ENCODE data around the gene KAT2B. TPM values are rescaled to one million over a fixed set of nuclear protein-coding genes. Genes with fewer than 3 reads are reported as not detected.
A peak's percentile ranks its signal among the peaks of the same experiment; 100 is the strongest.
"Not testable (repeated sequence)": the region's sequence is repeated elsewhere in the genome, so short reads cannot be mapped to it uniquely, and the experiment has no call there.

Gene KAT2B
- polyA plus RNA-seq, 10 donors: 11.4 to 24.8 (median 20.5) TPM

- peak; percentile 83 to 94 (median 86) for DNase-seq
These were observed 1.0 kb downstream of the KAT2B start for GRCh38 chr3:20041197-20041780.

- no peak for DNase-seq
These were observed 2.1 kb downstream of the KAT2B start for GRCh38 chr3:20042331-20042730.

- DNase-seq: peak in 1 of 3 donors; percentile 50
These were observed 3.1 kb downstream of the KAT2B start for GRCh38 chr3:20043396-20043795.

- no peak for DNase-seq
These were observed 3.6 kb downstream of the KAT2B start for GRCh38 chr3:20043825-20044224.

- not testable (repeated sequence) for DNase-seq
These were observed 4.9 kb downstream of the KAT2B start for GRCh38 chr3:20045141-20045540.

GRCh38 chr3:20046556-20046955, 6.3 kb downstream of the KAT2B start:
- DNase-seq: no peak

GRCh38 chr3:20047341-20047779, 7.1 kb downstream of the KAT2B start:
- no peak for DNase-seq

- DNase-seq: peak; percentile 41 to 70 (median 55)
These were observed 8.0 kb downstream of the KAT2B start for GRCh38 chr3:20047976-20048883.

GRCh38 chr3:20051123-20051806, 11.0 kb downstream of the KAT2B start:
- no peak for DNase-seq

GRCh38 chr3:20052851-20053250, 12.6 kb downstream of the KAT2B start:
- DNase-seq: no peak

- peak in 1 of 3 donors; percentile 29 for DNase-seq
These were observed 14.3 kb downstream of the KAT2B start for GRCh38 chr3:20054549-20054987.

GRCh38 chr3:20055020-20055775, 15.0 kb downstream of the KAT2B start:
- no peak for DNase-seq

- DNase-seq: no peak
These were observed 15.6 kb downstream of the KAT2B start for GRCh38 chr3:20055842-20056241.

GRCh38 chr3:20056725-20057611, 16.7 kb downstream of the KAT2B start:
- peak in 2 of 3 donors; percentile 26 to 45 for DNase-seq

GRCh38 chr3:20057612-20058180, 17.4 kb downstream of the KAT2B start:
- no peak for DNase-seq

GRCh38 chr3:20059929-20060328, 19.7 kb downstream of the KAT2B start:
- no peak for DNase-seq

- no peak for DNase-seq
These were observed 20.9 kb downstream of the KAT2B start for GRCh38 chr3:20060974-20061685.

GRCh38 chr3:20062996-20063395, 22.8 kb downstream of the KAT2B start:
- no peak for DNase-seq

- DNase-seq: no peak
These were observed 24.1 kb downstream of the KAT2B start for GRCh38 chr3:20064387-20064786.

Data from muscle of back (tissue), 11 donors.